SH-SY5Y (cell line): Measurements from ENCODE around the gene TCHH.

ENCODE experiments used
- GATA2 ChIP-seq: IDR thresholded peaks from 2 replicates; pipeline ENCODE4 v1.6.1; 2011; ENCODE audit warnings: mild to moderate bottlenecking, low read depth, low read length
- GATA3 ChIP-seq: IDR thresholded peaks from 2 replicates; pipeline ENCODE4 v1.6.1; 2011; ENCODE audit warnings: low read depth, mild to moderate bottlenecking, low read length, moderate library complexity

DNA sequence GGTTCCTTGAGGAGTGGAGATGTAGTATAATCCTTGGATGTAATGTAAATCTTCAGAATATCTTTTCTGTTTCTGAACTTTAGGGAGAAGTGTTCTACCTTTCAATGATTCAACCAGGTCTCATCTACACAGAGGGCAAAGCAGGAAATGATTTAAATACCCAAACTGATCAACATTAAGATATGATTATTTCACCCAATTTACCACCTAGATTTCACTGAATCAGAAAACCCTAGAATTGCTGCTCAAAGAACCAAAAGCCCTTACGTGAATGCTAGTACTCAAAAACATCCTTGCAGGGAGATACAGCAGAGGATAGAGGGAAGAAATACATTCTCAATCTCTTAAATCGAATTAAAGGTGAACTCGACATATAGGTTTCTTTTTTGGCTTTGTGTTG, 38.8 kb upstream of the TCHH start:
- no peak for TF ChIP-seq GATA2
- no peak for TF ChIP-seq GATA3
